Smooth muscle cell of the brain vasculature (primary cell): ENCODE results near the gene CADM1.

Experiments used
- DNase-seq: peaks from one replicate; pipeline ENCODE4 v3.0.0-alpha.2; 2012; ENCODE audit warnings: low read depth, low spot score

CADM1 gene

GRCh38 chr11:115317277-115318185 lies 186.7 kb downstream of the CADM1 start:
- no peak for DNase-seq

GRCh38 chr11:115316696-115317095 lies 187.5 kb downstream of the CADM1 start:
- DNase-seq: no peak

- DNase-seq: no peak
Measured at GRCh38 chr11:115314330-115314920, 189.8 kb downstream of the CADM1 start.

DNA sequence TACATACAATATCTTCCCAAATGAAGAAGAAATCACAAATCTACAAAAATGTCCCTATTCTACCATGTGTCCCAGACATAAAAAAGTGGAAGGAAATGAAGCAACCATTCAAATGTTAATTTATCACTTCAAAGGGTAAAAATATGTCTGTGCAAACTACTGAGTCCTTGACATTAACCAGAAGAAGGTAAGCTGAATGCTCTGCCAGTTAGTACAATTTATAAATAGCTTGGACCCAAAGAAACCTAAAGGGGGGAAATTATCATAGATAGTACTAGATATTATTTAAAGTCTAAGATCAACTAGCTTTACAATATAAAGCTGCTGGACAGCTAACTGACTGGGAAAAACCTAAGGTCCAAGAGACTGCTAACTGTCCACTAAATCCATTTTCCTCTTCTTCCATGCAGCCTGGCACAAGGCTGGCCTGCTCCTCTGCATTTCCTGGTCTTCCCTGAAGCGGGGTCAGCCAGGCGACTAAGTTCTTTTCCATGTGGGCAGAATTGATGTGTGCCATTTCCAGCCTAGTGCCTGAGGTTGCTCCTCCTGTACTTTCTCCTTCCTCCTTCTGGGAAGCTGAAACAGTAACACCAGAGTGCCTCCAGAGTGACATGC lies 190.9 kb downstream of the CADM1 start:
- no peak for DNase-seq

DNA sequence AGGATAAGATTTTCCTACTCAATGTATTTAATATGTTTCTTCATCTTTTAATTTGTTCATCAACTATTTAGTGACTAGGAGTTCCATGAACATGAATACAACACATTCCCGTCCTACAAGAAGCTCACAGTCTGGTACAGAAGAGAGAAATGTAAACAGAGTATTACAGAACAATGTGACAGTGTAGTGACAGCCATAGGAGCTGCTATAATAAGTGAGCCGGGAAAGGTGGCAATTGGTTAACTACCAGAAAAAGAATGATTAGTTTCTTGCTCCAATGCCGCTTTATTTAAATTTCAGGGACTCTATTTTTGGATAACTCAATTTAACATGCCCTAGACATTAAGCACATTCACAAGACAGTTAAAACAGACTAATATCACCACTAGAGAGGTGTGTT lies 192.3 kb downstream of the CADM1 start:
- no peak for DNase-seq

- no peak for DNase-seq
Measured at GRCh38 chr11:115306689-115307088, 197.5 kb downstream of the CADM1 start.

GRCh38 chr11:115304774-115305472 lies 199.3 kb downstream of the CADM1 start:
- DNase-seq: no peak

- DNase-seq: no peak
Measured at GRCh38 chr11:115303929-115304531, 200.2 kb downstream of the CADM1 start.

GRCh38 chr11:115302946-115303703 lies 201.1 kb downstream of the CADM1 start:
- DNase-seq: no peak

- DNase-seq: no peak
Measured at GRCh38 chr11:115300660-115301428, 203.4 kb downstream of the CADM1 start.

- no peak for DNase-seq
Measured at GRCh38 chr11:115298300-115299012, 205.8 kb downstream of the CADM1 start.

DNA sequence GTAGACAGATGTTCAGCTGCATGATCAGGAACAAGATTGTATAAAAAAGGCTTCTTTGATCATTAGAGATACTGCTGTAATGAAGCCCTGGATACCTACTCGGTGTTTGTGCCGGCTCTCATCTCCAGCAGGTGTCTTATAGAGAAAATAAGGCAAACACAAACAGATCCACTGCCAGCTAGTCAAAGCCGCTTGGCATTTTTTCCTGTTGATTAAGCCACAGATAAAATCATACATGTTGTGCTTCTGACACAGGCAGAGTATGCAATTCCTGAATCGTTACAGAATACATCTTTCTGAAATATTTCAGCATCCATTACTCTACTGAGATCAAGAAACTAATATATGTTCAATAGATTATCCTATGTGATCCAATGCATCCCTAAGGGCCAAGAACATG lies 206.9 kb downstream of the CADM1 start:
- DNase-seq: no peak

- no peak for DNase-seq
Measured at GRCh38 chr11:115291325-115291724, 212.9 kb downstream of the CADM1 start.

DNA sequence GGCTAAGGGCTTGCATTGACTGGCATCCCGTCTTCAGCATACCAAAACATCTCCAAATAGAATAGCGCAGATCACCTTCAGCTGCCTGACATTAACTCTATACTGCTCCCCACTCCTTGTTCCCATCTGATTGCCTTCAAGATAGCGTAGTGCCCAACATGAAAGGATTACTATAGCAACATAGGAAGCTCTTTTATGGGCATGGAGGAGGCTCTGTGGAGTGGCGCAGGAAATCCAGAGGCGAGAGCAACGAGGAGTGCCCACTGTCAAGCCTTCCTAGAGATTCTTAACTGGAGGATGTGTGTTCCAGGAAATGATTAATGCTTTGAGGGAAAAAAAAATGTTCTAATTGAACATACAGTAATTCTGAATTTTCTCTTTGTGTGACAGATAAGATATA lies 213.3 kb downstream of the CADM1 start:
- DNase-seq: no peak

DNA sequence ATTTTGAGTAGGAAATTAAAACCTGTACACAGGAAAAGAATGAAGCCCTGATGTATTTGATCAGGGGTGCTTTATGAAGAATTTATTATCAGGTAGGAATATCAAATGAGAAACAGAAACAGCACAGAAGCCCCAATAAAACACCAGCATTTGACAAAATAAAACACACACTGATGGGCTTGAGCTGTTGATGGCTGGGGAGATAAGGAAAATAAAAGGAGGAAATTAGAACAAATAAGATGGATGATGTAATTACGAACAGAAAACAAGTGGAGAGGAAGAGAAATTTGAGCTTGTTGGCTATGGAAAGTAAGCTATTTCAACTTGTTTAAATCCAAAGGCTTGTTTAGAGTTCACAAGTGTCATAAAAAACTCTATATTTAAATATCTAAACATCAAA lies 213.7 kb downstream of the CADM1 start:
- no peak for DNase-seq

DNA sequence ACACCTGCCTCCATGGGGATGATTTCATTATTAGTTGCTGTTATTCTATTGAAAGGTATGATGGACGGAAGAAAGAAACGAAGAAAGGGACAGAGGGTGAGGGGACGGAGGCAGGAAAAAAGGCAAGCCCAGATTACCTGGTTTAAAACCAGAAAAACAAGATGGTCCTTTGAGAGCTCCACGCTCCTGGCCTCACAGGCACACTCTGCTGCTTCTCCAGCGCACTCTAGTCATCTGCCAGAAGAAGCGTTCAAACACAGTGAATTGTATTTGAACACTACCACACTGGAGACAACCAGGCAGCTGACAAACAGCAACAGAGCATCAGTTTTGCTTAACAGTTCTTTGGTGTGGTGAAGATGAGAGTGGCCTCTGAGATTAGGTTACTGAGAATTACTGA lies 216.9 kb downstream of the CADM1 start:
- DNase-seq: no peak

DNA sequence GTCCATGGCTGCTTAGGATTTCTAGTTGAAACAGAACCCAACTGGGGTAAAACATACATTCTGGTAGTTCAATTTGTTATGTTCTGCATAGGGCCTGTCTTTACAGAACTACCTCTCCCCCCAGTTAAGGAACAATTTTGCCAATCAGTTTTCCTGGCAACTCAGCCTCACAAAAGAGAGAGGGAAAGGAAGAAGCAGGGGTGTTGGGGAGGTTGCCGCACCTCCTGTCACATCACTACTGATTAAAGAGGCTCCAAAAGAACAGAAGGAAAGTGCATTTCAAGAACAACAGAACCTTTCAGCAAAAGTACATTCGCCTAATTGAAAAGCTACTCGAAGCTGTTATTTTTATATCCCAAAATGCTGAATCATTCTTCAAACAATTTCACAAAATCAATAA lies 217.6 kb downstream of the CADM1 start:
- no peak for DNase-seq

DNA sequence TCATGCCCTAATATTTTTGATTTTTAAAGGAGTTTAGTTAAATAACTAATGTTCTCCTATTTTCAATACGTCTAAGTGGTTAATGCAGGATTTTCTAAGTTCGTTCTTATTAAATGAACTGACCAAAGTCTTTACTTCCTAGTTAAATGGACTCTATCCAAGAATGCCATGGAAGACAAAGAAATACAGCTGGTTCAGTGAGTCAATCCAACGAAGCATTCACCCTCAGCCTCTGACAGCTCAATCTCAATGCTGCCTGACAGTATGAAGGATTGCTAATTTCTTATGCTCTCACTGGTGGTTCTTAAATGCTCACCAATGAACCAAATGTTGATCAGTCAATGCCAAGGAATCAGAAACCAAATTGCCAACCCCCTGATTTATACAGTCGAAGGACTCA lies 219.4 kb downstream of the CADM1 start:
- DNase-seq: no peak

DNA sequence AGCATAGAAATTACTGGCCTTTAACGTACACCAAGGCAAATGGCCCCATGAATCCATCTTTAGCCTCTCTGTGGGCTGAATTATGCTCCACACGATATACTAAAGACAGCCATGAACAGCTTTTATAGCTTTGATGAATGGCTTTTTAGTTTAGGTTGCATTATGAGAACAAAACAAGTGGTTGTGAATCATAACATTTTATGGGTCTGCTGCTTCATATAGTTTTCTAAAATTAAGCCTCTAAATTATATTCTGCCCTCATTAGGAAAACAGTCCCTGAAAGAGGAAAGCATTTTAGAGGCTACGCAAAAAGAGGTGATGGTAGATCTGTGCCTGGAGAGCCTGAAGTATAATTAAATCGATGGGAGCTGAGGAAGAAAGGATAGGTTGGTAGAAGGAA lies 221.3 kb downstream of the CADM1 start:
- DNase-seq: no peak

DNA sequence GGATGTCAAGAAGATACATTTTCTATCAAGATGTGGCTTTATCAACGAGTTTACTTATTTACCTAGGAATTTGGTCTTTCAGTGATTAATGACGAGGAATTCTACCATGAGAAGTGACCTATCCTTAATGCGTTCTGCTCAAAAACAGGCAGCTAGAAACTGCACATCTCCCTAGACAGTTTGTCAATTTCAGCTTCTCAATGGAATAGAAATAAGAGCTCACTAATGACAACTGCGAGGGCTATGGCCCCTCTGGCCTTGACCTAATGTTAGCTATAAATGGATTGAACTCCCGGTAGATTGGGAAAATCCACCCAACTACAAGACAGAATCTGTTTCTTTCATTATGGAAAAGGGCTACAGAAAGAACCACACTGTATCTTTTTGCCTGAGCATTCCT lies 223.4 kb downstream of the CADM1 start:
- no peak for DNase-seq
